Esophagus muscularis mucosa (tissue), 3 donors: ENCODE measurements around the gene OR10T2.

Source experiments
- EP300 ChIP-seq: sonication (generic); formaldehyde crosslinking; IDR thresholded peaks from one replicate; pipeline ENCODE4 v1.6.1; 2017; ENCODE audit warnings: antibody characterized with exemption
- TF ChIP-seq, protein P1 (sequence below), 3 experiments: fragments of 200-600 bp in 2 of 3; fragments of 450-650 bp in 1 of 3; sonication (generic) in 2 of 3; IDR thresholded peaks; one replicate each; pipeline ENCODE4 v1.5.1; 2017 to 2019; ENCODE audit warnings: antibody characterized with exemption in 3 of 3, mild to moderate bottlenecking in 2 of 3, moderate library complexity in 1 of 3

DNA sequence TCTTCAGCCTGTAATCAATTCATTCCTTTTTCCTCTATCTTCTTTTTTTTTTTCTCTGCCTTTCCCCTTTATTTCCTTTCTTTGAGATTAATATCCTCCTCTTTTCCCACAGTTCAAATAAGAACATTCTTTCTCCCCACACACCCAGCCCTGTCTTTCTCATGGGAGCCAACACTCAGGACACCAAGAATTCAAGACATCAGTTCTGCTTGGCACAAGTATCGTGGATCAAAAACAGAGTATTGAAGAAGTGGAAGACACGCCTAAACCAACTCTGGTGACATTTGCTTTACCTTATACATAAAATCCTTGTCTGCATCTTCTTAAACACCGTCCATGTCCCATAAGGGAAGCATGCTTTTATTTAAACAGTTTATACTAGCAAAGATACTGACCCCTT is 42.6 kb downstream of the OR10T2 start:
- TF ChIP-seq, protein P1, sequence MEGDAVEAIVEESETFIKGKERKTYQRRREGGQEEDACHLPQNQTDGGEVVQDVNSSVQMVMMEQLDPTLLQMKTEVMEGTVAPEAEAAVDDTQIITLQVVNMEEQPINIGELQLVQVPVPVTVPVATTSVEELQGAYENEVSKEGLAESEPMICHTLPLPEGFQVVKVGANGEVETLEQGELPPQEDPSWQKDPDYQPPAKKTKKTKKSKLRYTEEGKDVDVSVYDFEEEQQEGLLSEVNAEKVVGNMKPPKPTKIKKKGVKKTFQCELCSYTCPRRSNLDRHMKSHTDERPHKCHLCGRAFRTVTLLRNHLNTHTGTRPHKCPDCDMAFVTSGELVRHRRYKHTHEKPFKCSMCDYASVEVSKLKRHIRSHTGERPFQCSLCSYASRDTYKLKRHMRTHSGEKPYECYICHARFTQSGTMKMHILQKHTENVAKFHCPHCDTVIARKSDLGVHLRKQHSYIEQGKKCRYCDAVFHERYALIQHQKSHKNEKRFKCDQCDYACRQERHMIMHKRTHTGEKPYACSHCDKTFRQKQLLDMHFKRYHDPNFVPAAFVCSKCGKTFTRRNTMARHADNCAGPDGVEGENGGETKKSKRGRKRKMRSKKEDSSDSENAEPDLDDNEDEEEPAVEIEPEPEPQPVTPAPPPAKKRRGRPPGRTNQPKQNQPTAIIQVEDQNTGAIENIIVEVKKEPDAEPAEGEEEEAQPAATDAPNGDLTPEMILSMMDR (IDR thresholded peaks at IDR 0.05) = no peak
- no peak for TF ChIP-seq EP300
